Testis (tissue), 3 donors: ENCODE results near the gene METTL5. TPM values are rescaled to one million over a fixed set of nuclear protein-coding genes. Genes with fewer than 3 reads are reported as not detected.
"Not testable (repeated sequence)": the region's sequence is repeated elsewhere in the genome, so short reads cannot be mapped to it uniquely, and the experiment has no call there.

Source experiments
- DNase-seq: peaks from one replicate; pipeline ENCODE4 v3.0.0-alpha.2; 2019
- H3K27ac ChIP-seq, 2 donors: fragments of 200-600 bp; sonication (generic); one replicate each; pipeline ENCODE4 v1.5.1; 2019
- H3K27me3 ChIP-seq: fragments of 200-600 bp; sonication (generic); one replicate; pipeline ENCODE4 v1.5.1; 2019
- H3K36me3 ChIP-seq: fragments of 200-600 bp; sonication (generic); one replicate; pipeline ENCODE4 v1.5.1; 2017; ENCODE audit warnings: low read depth; ENCODE audit errors: missing control alignments
- H3K4me1 ChIP-seq: fragments of 200-600 bp; sonication (generic); one replicate; pipeline ENCODE4 v1.5.1; 2019
- H3K4me3 ChIP-seq, 2 donors: fragments of 200-600 bp; sonication (generic); one replicate each; pipeline ENCODE4 v1.5.1; 2017 to 2019
- H3K9me3 ChIP-seq: fragments of 200-600 bp; sonication (generic); one replicate; pipeline ENCODE4 v1.5.1; 2017
- CTCF ChIP-seq, 3 experiments: fragments of 450-650 bp in 2 of 3; fragments of 200-600 bp in 1 of 3; sonication (generic) in 1 of 3; IDR thresholded peaks; one replicate each; pipeline ENCODE4 v1.5.1; 2016 to 2019; ENCODE audit warnings: antibody characterized with exemption in 3 of 3, mild to moderate bottlenecking in 2 of 3, moderate library complexity in 1 of 3
- POLR2A ChIP-seq: fragments of 450-650 bp; IDR thresholded peaks from one replicate; pipeline ENCODE4 v1.6.1; 2017; ENCODE audit warnings: antibody characterized with exemption, mild to moderate bottlenecking, moderate library complexity
- WGBS, 2 donors: methylation state at CpG; one replicate each; pipeline ENCODE4 v1.1.5; 2018; 5-methylcytosine and 5-hydroxymethylcytosine counted together
- intact Hi-C: fragments of 100-400 bp; cut with DNase I; formaldehyde crosslinking; loops from one replicate; pipeline ENCODE4 v1.15.1; 2023; ENCODE audit warnings: low total_unique reads
- polyA plus RNA-seq: library from polyadenylated mRNA; stranded (reverse); fragments of 350-450 nt; fragmentation: Illumina TruSeq; extraction: RNeasy Lipid Tissue Mini Kit (QIAGEN cat#74804); gene quantifications from one replicate; pipeline ENCODE4 v1.2.3, GENCODE V29; 2014; ENCODE audit warnings: low read depth, low replicate concordance; ENCODE audit not compliant: insufficient read depth
- total RNA-seq, 2 donors: library from RNA; depleted of rRNA; stranded (reverse); fragments of >200 nt; gene quantifications; one replicate each; pipeline ENCODE4 v1.2.3, GENCODE V29; 2016

The METTL5 gene
- total and polyA plus RNA-seq, 3 donors from 2014 or later: 35.8 to 48.2 (median 40.2) TPM

- no peak for DNase-seq
- H3K4me1 ChIP-seq: peaks cover 4% of the 10 kb centered on the region
- intact Hi-C loops: no loop called here
- no peaks in the 10 kb centered on the region for H3K9me3 ChIP-seq
- no peak overlapping the region for H3K27ac ChIP-seq
- TF ChIP-seq CTCF (IDR thresholded peaks at IDR 0.05) (no peak), POLR2A (no peak)
- no peak overlapping the region for H3K4me3 ChIP-seq
- WGBS, 2 donors: 96 to 97% methylated on average over 4 of the region's 4 CpGs
- H3K27me3 ChIP-seq: no peaks in the 10 kb centered on the region
- no peaks in the 10 kb centered on the region for H3K36me3 ChIP-seq
Measured at GRCh38 chr2:169853041-169853668, 28.4 kb upstream of the METTL5 start.

GRCh38 chr2:169849710-169850109, 25.0 kb upstream of the METTL5 start:
- TF ChIP-seq CTCF (IDR thresholded peaks at IDR 0.05): no peak
- TF ChIP-seq POLR2A: no peak
- no peaks in the 10 kb centered on the region for H3K36me3 ChIP-seq
- H3K9me3 ChIP-seq: no peaks in the 10 kb centered on the region
- intact Hi-C loops: no loop called here
- WGBS, 2 donors: 73 to 77% methylated on average over 1 of the region's 1 CpG
- H3K4me1 ChIP-seq: peaks cover 4% of the 10 kb centered on the region
- H3K27me3 ChIP-seq: no peaks in the 10 kb centered on the region
- H3K4me3 ChIP-seq: no peak overlapping the region
- no peak overlapping the region for H3K27ac ChIP-seq
- DNase-seq: no peak

- H3K4me3 ChIP-seq, H3K4me1 ChIP-seq, H3K36me3 ChIP-seq, H3K27me3 ChIP-seq, H3K9me3 ChIP-seq, H3K27ac ChIP-seq, intact Hi-C loops: not testable (repeated sequence)
- DNase-seq: peak; percentile 78
- 70 to 83% methylated on average over 8 of the region's 8 CpGs for WGBS, 2 donors
Measured at GRCh38 chr2:169848959-169849693, 24.4 kb upstream of the METTL5 start.

GRCh38 chr2:169845016-169845415, 20.3 kb upstream of the METTL5 start:
- no peaks in the 10 kb centered on the region for H3K27me3 ChIP-seq
- no peak overlapping the region for H3K4me3 ChIP-seq
- H3K27ac ChIP-seq: no peak overlapping the region
- no peaks in the 10 kb centered on the region for H3K36me3 ChIP-seq
- no peak for DNase-seq
- no peaks in the 10 kb centered on the region for H3K9me3 ChIP-seq
- 85 to 98% methylated on average over 2 of the region's 2 CpGs for WGBS, 2 donors
- peaks cover 17% of the 10 kb centered on the region for H3K4me1 ChIP-seq
- intact Hi-C loops: no loop called here
- TF ChIP-seq POLR2A (no peak), CTCF (IDR thresholded peaks at IDR 0.05) (no peak)

GRCh38 chr2:169841625-169842024, 16.9 kb upstream of the METTL5 start:
- H3K27me3 ChIP-seq: not testable (repeated sequence)

More at GRCh38 chr2:169841625-169842024, 16.9 kb upstream of the METTL5 start:
- 86% methylated on average over 24 of the region's 24 CpGs; no CpG with 5 or more reads in 1 of the 2 donors for WGBS, 2 donors
- peaks cover 34% of the 10 kb centered on the region for H3K4me1 ChIP-seq
- H3K9me3 ChIP-seq, DNase-seq, intact Hi-C loops, H3K4me3 ChIP-seq, H3K36me3 ChIP-seq: not testable (repeated sequence)
- peak overlapping the region; percentile 72 to 75 for H3K27ac ChIP-seq
